Superior temporal gyrus (tissue), 1 donor: ENCODE measurements around the gene POLR1F.
"Not testable (repeated sequence)": the region's sequence is repeated elsewhere in the genome, so short reads cannot be mapped to it uniquely, and the experiment has no call there.

Experiments used
- DNase-seq: peaks from one replicate; pipeline ENCODE4 v3.0.0-alpha.2; 2016; ENCODE audit errors: extremely low spot score

POLR1F gene

GRCh38 chr7:19708397-19709248 is at the start of gene POLR1F:
Gene POLR1F (minus strand): TSS chr7:19709037. CDS start chr7:19709016, 21 bp downstream.
- DNase-seq, result peak; percentile 99

- DNase-seq, result peak; percentile 63
Observed at GRCh38 chr7:19754521-19755116, 45.8 kb upstream of the POLR1F start.

- no peak for DNase-seq
Observed at GRCh38 chr7:19752020-19752419, 43.2 kb upstream of the POLR1F start.

- DNase-seq, result no peak
Observed at GRCh38 chr7:19749658-19750057, 40.8 kb upstream of the POLR1F start.

- DNase-seq, result peak; percentile 78
Observed at GRCh38 chr7:19747740-19748339, 39.0 kb upstream of the POLR1F start.

GRCh38 chr7:19744075-19744474 is 35.2 kb upstream of the POLR1F start:
- no peak for DNase-seq

- no peak for DNase-seq
Observed at GRCh38 chr7:19728716-19729115, 19.9 kb upstream of the POLR1F start.

- no peak for DNase-seq
Observed at GRCh38 chr7:19725770-19726169, 16.9 kb upstream of the POLR1F start.

- no peak for DNase-seq
Observed at GRCh38 chr7:19715499-19715898, 6.7 kb upstream of the POLR1F start.

GRCh38 chr7:19713676-19714075 is 4.8 kb upstream of the POLR1F start:
- DNase-seq, result peak; percentile 84

- DNase-seq, result no peak
Observed at GRCh38 chr7:19709249-19709578, 377 bp upstream of the POLR1F start.

GRCh38 chr7:19707240-19707639 is 1.6 kb downstream of the POLR1F start:
- no peak for DNase-seq

GRCh38 chr7:19705663-19706062 is 3.2 kb downstream of the POLR1F start:
- no peak for DNase-seq

- DNase-seq, result no peak
Observed at GRCh38 chr7:19701471-19701870, 7.4 kb downstream of the POLR1F start.

- no peak for DNase-seq
Observed at GRCh38 chr7:19700936-19701335, 7.9 kb downstream of the POLR1F start.

GRCh38 chr7:19698331-19698730 is 10.5 kb downstream of the POLR1F start:
- DNase-seq, result no peak

- DNase-seq, result no peak
Observed at GRCh38 chr7:19696926-19697325, 11.9 kb downstream of the POLR1F start.

- DNase-seq, result no peak
Observed at GRCh38 chr7:19692111-19692828, 16.6 kb downstream of the POLR1F start.

GRCh38 chr7:19690736-19691135 is 18.1 kb downstream of the POLR1F start:
- DNase-seq, result no peak

- DNase-seq, result not testable (repeated sequence)
Observed at GRCh38 chr7:19689130-19689529, 19.7 kb downstream of the POLR1F start.

- DNase-seq, result no peak
Observed at GRCh38 chr7:19681596-19681995, 27.2 kb downstream of the POLR1F start.

GRCh38 chr7:19677180-19677579 is 31.7 kb downstream of the POLR1F start:
- no peak for DNase-seq
